Activated CD8-positive, alpha-beta memory T cell treated with anti-CD3 and anti-CD28 coated beads, Interleukin-2, amount 50 U/mL, for 24 hours (primary cell): Measurements from ENCODE around the gene TTLL5.

Source experiments
- DNase-seq: peaks from one replicate; pipeline ENCODE4 v3.0.0-alpha.2; 2020; ENCODE audit errors: extremely low read depth

TTLL5 gene

DNA sequence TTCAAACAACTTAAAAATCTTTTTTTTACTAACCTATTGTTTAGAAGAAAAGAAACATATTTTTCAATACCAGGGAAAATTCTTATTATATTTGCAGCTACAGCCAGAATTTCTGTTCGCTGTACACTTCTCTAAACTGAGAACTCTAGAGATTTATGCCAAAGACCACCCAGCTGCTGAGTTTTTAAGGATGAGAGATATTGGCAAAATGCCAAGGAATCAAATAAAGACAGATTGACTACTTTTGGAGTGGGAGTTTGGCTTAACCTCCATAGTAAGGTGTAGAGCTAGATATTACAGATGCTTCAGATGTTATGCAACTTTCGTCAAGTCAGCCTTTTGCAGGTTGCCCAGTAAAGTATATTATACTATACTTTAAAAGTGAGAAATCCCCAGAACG is 71.8 kb downstream of the TTLL5 start:
- no peak for DNase-seq

DNA sequence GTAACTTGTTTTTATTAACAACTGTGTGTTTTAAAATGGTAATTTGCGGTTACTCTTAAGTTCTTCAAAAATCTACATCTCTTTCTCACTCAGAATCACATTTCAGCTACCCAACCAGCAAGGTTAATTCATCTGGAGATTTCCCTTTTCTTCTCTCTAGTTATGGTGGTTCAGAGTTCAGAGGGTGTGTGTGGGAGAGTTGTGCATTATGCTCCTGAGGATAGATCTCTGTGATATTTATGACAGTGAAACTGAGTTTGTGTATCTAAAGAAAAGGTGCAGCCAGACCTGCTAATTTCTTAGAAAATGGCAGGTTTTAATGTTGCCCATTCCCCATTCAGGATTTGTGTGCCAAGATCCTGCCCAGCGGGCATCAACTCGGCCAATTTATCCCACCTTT is 73.8 kb downstream of the TTLL5 start:
- no peak for DNase-seq

DNA sequence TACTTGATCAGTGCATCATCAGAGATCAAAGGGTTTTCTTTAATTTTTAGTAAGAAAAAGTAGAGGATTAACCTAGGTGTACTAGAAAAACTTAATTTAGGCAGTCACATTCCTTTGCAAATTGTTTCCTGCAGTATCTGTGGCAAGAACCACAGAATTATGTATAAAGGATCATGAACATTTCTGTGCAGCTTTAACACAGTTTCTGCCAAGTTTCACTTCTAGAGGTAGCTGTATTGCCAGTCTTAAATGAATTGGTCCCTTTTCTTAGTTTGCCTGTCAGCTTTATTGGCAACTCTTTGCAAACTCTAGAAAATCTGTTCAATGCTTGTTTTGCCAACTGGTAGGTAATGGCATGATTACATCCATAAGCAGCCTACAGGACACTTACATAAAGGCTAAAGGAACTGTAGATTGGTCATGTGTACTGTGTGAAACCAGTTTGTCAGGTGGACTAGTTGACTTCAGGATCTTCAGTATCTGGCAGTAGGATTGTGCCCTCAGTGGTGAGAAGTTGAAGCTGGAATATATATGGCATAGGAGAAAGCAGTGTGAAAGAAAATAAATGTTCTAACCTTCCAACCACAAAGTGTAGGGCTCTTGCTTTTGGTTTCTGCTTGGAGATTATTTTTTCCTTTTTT is 75.9 kb downstream of the TTLL5 start:
- no peak for DNase-seq

DNA sequence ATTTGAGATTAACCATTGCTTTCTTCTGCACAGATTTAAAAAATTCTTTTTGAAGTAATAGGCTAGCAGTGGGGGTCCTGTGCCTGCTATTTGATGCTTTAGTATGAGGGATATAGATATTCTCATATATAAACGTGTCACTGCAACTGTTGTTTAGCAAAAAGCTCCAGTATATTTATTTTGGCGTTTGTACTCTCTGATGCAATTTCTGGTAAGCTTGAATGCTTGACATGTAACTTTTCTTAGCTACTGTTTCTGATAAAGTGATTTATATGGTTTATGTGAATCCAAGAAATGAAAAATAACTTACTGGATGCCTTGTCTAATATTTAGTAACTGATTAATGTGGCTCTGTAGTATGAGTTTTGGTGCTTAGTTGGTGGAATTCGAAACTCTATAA is 77.1 kb downstream of the TTLL5 start:
- no peak for DNase-seq

DNA sequence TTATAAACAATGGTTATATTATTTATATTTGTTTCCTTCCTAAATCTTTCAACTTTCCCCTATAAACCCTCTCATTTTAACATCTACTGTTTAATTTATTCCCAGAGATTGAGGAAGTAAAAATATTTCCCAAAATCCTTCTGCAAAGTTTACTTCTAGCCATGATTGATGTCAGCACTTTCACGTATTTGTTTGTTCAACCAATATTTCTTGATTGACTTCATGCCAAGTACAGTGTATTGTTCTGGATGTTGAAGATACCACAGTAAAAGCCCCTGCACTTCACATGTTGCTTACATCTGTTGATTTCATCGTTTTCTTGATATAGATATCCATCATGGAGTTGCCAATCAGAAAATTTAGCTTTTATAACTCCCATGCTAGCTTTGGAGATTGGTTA is 81.8 kb downstream of the TTLL5 start:
- no peak for DNase-seq

DNA sequence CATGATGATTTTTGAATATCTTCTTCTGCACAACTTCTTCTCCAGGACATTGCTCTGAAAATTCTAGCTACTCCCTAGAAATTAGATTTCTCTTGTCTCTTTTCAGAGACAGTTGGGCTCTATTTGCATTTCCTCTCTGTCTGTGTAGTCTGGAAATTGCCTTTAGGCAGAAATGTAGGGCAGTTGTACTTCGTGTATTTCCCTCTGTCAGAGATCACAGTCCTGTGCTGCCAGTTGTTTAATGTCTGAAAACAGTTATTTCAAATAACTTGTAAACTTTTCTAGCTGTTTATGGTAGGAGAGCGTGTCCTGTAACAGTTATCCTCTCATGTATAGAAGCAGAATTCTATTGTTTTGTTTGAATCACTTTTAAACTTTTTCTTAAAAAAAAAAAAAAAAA is 86.9 kb downstream of the TTLL5 start:
- no peak for DNase-seq

DNA sequence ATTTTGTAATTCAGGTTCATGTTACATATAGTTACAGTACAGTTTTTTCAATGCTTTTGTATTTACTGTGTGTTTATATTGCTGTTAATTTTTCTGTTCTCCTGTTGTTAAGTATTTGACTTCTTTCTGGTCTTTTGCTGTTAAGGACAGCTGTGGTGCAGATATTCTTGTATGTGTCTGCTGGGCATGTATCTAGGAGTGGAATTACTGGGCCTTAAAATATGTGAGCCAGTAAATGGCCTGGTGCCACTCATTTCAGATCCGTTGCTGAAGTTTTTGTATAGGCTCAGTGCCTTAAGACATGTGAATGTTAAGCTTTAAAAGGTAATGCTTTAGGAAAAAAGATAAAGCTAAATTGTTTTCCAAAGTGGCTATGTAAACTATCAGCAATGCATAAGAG is 87.3 kb downstream of the TTLL5 start:
- DNase-seq: no peak

DNA sequence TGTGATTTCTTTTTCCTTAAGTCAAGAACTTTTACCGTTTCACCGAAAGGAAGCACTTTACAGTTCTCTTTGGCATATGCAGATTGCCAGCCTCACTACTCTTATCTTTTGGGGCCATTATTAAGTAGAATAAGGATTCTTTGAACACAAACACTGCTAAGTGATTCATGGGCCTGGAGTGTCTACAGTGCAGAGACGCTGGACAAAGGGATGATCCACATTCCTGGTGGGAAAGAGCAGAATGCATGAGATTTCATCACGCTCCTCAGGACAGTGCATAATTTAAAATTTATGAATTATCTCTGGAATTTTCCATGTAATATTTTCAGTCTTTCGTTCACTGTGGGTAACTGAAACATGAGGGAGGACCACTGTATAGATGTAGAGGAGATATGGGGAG is 90.2 kb downstream of the TTLL5 start:
- DNase-seq: no peak

DNA sequence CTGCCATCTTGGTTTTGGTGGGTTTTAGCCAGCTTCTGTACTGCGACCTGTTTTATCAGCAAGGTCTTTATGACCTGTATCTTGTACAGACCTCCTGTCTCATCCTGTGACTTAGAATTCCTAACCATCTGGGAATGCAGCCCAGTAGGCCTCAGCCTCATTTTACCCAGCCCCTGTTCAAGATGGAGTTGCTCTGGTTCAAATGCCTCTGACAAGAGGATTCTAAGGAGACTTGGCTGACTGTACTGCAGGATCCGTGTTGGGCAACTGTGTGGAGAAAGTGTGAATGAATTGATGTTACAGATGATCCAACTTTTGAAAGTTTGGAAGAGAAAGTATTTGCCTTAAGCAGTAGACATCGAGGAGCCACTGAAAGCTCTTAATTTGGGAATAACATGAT is 91.0 kb downstream of the TTLL5 start:
- DNase-seq: no peak

DNA sequence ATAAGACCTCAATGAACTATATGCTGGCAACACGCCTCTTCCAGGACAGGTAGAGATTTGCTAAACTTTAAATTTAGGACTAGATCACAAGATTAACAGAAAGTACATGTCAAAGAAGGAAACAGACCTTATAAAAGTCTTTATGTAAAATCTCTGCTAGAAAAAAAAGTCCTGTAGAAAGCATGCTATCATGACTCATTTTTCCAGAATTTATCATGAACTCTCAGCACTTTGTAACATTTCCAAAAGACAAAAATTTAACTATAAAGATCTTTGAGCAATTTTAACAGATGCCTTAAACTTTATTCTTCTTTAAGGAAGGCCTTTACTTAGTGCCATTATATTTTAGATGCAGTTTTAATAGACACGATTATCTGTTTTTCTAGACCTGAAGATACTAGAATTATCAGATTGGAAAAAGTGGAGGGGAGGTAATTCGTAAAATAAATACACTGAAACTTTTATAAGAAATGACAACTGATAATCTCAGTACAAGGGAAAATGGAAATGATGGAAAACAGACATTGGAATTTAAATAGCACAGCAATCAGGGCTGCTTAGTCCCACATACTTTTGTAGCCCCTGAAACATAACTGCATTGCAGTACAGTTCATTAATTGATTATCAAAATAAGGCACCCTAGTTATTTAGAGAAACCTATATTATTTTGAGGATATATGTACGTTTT is 92.0 kb downstream of the TTLL5 start:
- DNase-seq: no peak

DNA sequence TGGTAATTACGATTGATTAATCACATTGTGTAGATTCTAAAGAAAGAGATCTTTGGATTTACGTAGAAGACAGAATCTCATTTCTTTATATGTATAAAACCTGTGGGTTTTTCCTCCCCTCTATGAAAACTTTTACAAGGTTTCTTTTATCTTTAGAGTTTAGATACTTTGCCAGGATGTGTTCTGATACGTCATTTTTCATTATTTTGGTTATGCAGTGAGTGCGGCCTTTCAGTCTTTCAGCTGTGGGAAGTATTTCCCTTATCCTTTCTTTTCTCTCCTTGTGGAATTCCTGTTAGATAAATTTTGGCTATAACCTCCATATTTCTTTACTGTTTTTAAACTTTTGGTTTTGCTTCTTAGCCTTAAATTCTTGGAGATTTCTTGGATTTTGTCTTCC is 92.7 kb downstream of the TTLL5 start:
- no peak for DNase-seq

DNA sequence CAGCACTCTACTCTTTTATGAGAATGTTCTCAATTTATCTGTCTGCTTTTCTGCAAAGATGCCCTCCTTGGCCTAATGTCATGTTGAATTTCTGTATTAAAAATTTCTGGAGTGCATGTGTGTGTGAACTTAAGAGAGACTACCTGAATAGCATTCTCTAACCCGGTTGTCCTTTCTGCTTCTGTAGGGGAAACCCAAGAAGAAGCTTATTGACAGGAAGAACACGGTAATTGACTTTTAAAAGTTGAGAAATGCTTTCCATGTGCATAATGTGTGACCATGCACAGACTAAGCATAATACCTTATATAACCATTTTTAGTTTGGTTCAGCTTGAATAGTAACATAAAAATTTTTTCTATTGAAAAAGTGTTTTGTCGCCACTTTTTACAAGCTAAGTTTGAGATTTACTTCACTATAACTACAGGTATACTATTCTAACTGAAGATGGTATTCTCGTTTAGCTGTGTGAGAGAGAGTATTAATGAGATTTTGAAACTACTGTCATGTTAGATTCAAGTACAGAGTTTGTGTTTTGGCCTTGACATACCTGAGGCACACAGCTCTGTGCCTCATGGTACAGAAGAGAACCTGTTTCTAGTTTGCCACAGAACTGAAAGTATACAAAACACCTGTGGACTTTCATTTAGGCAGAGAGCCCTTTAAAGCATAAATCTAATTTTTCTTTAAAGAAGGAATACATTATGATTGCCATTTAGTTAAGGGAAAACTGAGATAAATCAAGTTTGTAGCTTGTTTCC is 96.8 kb downstream of the TTLL5 start:
- no peak for DNase-seq

DNA sequence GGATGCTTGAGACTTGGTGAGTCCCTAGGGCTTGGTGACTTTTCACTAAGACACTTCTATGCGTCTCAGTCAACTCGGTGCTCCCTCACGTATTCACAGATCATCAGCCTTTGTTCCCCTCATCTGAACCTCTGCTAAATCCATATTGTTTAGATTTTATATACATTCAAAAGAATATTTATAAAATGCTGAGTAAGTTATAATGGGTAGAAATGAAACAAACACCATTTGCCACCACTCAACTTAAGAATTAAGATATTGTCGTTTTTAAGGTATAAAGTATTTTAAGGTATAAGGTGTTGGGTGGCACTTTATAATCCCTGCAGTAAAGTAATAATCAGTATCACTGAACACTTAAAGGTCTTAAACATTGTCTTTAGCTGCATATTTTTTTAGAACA is 103.0 kb downstream of the TTLL5 start:
- DNase-seq: no peak

DNA sequence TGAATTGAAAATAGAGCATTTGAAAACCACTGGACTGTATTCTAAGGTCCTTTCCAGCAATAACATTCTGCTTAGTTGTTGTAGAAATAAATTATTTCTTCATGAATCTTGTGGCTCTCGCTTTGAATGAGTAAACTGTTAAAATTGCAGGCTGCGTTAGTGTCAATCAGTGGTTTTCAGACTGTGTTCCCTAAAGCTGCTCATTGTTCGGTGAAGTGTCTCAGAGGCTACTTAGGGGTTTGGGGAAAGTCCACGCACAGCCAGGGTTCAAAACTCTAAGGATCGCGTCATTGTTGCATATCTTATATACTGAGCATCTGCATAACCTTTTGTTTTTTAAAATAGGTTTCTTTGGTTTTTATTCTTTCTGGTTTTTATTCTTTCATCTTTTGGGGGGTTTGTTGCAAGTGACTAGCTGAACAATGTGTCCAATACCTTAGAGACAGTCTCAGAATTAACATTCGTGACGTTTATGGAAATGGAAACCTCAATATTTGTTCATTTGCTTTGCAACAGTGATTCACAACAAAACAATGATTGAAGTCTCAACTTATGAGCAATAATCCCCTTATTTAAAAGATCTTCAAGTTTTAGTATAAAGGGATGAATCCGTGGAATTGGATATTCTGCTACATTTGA is 108.1 kb downstream of the TTLL5 start:
- no peak for DNase-seq

DNA sequence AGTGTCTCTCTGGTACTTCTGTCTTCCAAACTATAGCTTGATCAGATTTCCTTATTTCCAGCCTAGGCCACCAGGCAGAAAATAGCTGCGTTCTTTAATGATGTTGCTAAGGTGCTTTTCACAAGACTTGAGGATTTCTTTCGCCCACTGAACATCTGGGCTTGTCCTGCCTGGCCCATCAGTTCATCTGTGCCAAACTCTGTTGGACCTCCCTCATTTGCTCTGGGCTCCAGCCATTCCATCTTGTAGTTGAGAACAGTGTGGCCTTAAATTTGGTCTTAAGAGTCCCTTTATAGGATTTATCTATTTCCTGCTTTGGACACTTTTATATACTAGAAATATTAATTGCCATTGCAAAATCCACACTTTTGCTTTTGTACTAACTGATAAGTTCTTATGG is 109.6 kb downstream of the TTLL5 start:
- DNase-seq: no peak

DNA sequence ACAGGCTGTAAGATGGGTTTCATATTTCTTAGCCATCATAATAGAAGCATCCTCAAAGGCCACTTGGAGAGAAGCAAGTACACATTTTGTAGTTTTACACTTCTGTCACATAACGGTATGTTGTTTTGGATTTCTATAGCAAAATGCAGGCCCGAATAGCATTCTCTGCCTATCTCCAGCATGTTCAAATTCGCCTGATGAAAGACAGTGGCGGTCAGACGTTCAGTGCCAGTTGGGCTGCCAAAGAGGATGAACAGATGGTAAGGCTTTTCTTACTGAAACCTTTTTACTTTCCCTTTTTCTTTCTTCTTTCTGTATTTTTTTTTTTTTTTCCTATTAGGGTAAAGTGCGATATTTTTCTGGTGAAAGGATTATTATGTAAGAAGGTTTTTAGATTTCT is 110.5 kb downstream of the TTLL5 start:
- no peak for DNase-seq

DNA sequence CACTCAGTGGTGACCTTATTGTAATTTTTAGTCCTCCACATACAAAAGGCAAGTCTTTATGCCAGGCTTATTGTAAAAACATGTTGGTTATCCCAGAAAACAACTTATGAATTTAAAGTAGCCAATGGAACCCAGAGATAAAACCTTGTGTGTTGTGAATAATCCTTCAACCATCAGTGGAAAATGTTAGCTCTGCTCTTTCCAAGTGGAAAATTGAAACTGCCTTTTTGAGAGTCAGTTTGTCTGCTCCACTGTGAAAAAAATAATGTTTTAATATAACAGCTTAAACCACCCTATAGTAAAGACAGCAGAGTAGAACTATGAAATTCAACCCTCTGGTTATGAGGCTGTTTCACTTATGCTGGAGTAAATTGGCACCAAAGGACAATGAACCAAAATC is 112.0 kb downstream of the TTLL5 start:
- no peak for DNase-seq

DNA sequence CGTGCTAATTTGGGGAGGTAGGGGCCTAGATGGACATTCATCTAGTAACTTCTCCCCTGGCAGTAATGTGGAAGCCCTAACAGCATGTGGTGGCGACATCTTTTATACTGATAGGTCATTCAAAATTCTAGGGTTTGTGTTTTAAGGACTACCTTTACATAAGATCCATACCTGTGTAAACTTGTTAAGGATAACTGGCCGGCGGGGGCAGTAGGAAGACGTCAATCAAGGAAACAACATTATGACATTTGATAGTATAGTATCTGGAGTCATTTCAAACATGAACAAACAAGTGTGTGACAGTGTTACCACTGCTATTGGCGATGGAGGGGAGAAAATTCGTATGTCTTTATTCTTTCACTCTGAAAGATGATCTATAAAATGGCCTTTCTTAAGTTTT is 120.0 kb downstream of the TTLL5 start:
- no peak for DNase-seq

DNA sequence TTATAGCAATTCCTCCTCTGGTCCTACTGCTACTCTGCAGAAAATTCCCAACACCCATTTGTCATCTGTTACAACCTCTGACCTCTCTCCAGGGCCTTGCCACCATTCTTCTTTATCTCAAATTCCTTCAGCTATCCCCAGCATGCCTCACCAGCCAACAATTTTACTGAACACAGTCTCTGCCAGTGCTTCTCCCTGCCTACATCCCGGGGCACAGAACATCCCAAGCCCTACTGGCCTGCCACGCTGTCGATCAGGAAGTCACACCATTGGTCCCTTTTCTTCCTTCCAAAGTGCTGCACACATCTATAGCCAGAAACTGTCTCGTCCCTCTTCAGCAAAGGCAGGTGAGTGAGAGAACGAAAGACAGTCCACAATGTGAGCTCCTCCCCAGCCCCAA is 122.1 kb downstream of the TTLL5 start:
- DNase-seq: no peak

DNA sequence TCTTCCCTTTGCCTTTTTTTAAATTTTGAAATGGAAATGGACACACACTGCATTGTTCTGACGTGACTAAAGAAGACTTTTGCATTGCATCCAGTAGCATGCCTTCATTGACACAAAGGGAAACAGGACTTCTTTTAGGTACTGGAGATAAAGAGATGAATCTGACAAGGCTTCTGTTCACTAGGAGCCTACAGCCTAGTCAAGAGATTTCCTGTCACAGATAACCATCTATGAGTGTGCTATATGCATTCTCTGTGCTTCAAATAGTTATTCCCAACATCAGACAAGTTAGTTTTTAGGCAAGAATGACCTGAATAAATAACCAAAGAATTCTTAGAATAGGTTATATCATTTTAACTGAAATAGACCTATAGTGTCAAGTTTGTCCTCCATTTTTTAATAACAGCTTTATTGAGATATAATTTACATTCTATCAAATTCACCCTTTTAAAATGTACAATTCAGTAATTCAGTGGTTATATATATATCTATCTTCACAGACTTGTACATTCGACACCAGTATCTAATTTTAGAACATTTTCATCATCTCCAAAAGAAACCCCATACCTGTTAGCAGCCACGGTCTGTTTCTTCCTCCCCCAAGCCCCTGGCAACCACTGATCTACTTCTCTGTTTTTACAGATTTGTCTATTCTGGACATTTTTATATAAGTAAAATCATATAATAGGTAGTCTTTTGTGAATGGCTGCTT is 122.7 kb downstream of the TTLL5 start:
- DNase-seq: no peak

DNA sequence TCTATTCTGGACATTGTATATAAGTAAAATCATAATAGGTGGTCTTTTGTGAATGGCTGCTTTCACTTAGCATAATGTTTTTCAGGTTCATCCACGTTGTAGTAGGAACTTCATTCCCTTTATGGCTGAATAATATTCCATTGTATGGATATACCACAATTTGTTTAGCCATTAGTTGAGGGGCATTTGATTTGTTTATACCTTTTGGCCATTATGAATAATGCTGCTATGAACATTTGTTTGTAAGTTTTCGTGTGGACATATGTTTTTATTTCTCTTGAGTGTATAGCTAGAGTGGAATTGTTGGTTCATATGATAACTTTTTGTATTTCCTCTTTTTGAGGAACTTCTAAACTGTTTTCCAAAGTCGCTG is 123.3 kb downstream of the TTLL5 start:
- DNase-seq: no peak

DNA sequence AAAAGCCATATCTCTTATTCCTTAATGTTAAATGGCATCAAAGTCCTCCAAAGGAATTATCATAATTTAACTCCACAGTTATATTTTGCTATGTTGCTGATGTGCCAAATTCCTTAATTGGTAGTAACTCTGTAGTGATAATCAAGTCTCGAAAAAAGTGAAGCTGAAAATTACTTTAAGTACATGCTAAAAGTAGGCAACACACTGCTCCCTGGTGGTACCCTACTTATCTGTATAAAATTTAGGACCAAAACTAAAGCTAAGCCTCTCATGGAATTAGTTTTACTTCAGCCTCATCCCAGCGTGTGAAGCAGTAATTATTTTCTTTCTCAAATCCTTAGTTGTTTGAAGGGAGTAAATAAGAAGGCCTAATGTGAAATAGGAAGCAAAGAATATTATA is 132.8 kb downstream of the TTLL5 start:
- DNase-seq: no peak
